ENCODE results near the gene DEPP1. TPM values are rescaled to one million over a fixed set of nuclear protein-coding genes. Genes with fewer than 3 reads are reported as not detected.

DEPP1 gene
- total and polyA plus RNA-seq, 4 donors = 10.7 to 79.3 (median 33.5) TPM

DNA sequence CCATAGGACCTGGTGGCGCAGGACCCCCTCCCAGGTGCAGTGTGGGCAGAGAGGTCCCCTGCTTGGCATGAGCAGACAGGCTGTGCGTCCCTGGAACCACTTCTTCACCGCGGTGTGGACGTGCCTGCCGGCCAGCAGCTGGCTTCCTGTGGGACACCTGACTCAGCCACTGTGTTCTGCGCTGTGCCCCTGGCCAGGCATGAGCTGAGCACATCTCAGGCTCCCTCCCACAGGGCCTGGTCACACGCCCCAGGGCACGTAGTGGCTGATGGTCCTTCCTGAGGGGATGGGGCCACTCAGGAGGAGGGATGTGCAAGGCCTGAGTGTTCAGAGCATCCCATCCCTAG is 3.5 kb upstream of the DEPP1 start:
- H3K4me3 ChIP-seq (ENCODE audit: low read depth in 1 of 3, low read length in 3 of 3) = no peak overlapping the region
- H3K27me3 ChIP-seq (ENCODE audit: control insufficient read depth in 4 of 4, insufficient read depth in 4 of 4, low read length in 3 of 4) = no peaks in the 10 kb centered on the region
- peak overlapping the region; percentile 91 to 94 for H3K27ac ChIP-seq (ENCODE audit: low read depth in 1 of 2, low read length in 2 of 2)
- 80% methylated on average over 9 of the region's 9 CpGs for WGBS
- DNase-seq (ENCODE audit: low spot score) = no peak
- no peak for TF ChIP-seq NR2F2 (IDR thresholded peaks at IDR 0.05)
- TF ChIP-seq, protein P1, sequence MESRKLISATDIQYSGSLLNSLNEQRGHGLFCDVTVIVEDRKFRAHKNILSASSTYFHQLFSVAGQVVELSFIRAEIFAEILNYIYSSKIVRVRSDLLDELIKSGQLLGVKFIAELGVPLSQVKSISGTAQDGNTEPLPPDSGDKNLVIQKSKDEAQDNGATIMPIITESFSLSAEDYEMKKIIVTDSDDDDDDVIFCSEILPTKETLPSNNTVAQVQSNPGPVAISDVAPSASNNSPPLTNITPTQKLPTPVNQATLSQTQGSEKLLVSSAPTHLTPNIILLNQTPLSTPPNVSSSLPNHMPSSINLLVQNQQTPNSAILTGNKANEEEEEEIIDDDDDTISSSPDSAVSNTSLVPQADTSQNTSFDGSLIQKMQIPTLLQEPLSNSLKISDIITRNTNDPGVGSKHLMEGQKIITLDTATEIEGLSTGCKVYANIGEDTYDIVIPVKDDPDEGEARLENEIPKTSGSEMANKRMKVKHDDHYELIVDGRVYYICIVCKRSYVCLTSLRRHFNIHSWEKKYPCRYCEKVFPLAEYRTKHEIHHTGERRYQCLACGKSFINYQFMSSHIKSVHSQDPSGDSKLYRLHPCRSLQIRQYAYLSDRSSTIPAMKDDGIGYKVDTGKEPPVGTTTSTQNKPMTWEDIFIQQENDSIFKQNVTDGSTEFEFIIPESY (IDR thresholded peaks at IDR 0.05) = no peak
- no peak for TF ChIP-seq GABPA (IDR thresholded peaks at IDR 0.05 in 1 of 2, conservative IDR thresholded peaks at IDR 0.05 in 1 of 2)
- no peak for TF ChIP-seq FOXA1 (IDR thresholded peaks at IDR 0.05)
- no peak for TF ChIP-seq RAD21 (IDR thresholded peaks at IDR 0.05)
- TF ChIP-seq, protein P2, sequence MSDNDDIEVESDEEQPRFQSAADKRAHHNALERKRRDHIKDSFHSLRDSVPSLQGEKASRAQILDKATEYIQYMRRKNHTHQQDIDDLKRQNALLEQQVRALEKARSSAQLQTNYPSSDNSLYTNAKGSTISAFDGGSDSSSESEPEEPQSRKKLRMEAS (IDR thresholded peaks at IDR 0.05) = no peak
- TF ChIP-seq JUND (IDR thresholded peaks at IDR 0.05) = no peak
- TF ChIP-seq YY1 (IDR thresholded peaks at IDR 0.05) = no peak
- TF ChIP-seq, protein P3, sequence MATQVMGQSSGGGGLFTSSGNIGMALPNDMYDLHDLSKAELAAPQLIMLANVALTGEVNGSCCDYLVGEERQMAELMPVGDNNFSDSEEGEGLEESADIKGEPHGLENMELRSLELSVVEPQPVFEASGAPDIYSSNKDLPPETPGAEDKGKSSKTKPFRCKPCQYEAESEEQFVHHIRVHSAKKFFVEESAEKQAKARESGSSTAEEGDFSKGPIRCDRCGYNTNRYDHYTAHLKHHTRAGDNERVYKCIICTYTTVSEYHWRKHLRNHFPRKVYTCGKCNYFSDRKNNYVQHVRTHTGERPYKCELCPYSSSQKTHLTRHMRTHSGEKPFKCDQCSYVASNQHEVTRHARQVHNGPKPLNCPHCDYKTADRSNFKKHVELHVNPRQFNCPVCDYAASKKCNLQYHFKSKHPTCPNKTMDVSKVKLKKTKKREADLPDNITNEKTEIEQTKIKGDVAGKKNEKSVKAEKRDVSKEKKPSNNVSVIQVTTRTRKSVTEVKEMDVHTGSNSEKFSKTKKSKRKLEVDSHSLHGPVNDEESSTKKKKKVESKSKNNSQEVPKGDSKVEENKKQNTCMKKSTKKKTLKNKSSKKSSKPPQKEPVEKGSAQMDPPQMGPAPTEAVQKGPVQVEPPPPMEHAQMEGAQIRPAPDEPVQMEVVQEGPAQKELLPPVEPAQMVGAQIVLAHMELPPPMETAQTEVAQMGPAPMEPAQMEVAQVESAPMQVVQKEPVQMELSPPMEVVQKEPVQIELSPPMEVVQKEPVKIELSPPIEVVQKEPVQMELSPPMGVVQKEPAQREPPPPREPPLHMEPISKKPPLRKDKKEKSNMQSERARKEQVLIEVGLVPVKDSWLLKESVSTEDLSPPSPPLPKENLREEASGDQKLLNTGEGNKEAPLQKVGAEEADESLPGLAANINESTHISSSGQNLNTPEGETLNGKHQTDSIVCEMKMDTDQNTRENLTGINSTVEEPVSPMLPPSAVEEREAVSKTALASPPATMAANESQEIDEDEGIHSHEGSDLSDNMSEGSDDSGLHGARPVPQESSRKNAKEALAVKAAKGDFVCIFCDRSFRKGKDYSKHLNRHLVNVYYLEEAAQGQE (IDR thresholded peaks at IDR 0.05) = no peak
- no peak for TF ChIP-seq HNF4G (IDR thresholded peaks at IDR 0.05)
- TF ChIP-seq TAF1 (conservative IDR thresholded peaks at IDR 0.05) = no peak
- TF ChIP-seq, protein P4, sequence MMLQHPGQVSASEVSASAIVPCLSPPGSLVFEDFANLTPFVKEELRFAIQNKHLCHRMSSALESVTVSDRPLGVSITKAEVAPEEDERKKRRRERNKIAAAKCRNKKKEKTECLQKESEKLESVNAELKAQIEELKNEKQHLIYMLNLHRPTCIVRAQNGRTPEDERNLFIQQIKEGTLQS (IDR thresholded peaks at IDR 0.05) = no peak
- TF ChIP-seq, protein P5, sequence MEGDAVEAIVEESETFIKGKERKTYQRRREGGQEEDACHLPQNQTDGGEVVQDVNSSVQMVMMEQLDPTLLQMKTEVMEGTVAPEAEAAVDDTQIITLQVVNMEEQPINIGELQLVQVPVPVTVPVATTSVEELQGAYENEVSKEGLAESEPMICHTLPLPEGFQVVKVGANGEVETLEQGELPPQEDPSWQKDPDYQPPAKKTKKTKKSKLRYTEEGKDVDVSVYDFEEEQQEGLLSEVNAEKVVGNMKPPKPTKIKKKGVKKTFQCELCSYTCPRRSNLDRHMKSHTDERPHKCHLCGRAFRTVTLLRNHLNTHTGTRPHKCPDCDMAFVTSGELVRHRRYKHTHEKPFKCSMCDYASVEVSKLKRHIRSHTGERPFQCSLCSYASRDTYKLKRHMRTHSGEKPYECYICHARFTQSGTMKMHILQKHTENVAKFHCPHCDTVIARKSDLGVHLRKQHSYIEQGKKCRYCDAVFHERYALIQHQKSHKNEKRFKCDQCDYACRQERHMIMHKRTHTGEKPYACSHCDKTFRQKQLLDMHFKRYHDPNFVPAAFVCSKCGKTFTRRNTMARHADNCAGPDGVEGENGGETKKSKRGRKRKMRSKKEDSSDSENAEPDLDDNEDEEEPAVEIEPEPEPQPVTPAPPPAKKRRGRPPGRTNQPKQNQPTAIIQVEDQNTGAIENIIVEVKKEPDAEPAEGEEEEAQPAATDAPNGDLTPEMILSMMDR (IDR thresholded peaks at IDR 0.05; ENCODE audit: low read depth, low read length, missing input control) = no peak
- no peak for TF ChIP-seq RXRA (IDR thresholded peaks at IDR 0.05)
- TF ChIP-seq EGR1 (IDR thresholded peaks at IDR 0.05; ENCODE audit: low read depth in 2 of 2) = no peak
- no peak for TF ChIP-seq FOXA2 (IDR thresholded peaks at IDR 0.05)
- TF ChIP-seq HNF4A (conservative IDR thresholded peaks at IDR 0.05) = no peak
- no peak for TF ChIP-seq SP1 (IDR thresholded peaks at IDR 0.05)
- peaks cover 30 to 42% (median 36%) of the 10 kb centered on the region in 4 donors for H3K4me1 ChIP-seq (ENCODE audit: control insufficient read depth in 4 of 4, insufficient read depth in 4 of 4, low read length in 3 of 4)
- no peaks in the 10 kb centered on the region for H3K9me3 ChIP-seq (ENCODE audit: control insufficient read depth in 4 of 4, low read length in 3 of 4)
- peaks cover 0 to 2% (median 0%) of the 10 kb centered on the region in 4 donors for H3K36me3 ChIP-seq (ENCODE audit: control insufficient read depth in 4 of 4, insufficient read depth in 3 of 4, low read depth in 1 of 4, low read length in 3 of 4)
- H3K9ac ChIP-seq (ENCODE audit: low read depth in 1 of 2, low read length in 2 of 2) = no peak overlapping the region
